GM18502 (cell line): ENCODE measurements around the gene TLCD3A.
"Not testable (repeated sequence)": the region's sequence is repeated elsewhere in the genome, so short reads cannot be mapped to it uniquely, and the experiment has no call there.

Experiments
- ATAC-seq: cut with Tn5 transposase; IDR thresholded peaks from one replicate; pipeline ENCODE4 v1.9.1; 2021; ENCODE audit warnings: mild to moderate bottlenecking; ENCODE audit not compliant: unreplicated experiment, poor library complexity

TLCD3A gene

DNA sequence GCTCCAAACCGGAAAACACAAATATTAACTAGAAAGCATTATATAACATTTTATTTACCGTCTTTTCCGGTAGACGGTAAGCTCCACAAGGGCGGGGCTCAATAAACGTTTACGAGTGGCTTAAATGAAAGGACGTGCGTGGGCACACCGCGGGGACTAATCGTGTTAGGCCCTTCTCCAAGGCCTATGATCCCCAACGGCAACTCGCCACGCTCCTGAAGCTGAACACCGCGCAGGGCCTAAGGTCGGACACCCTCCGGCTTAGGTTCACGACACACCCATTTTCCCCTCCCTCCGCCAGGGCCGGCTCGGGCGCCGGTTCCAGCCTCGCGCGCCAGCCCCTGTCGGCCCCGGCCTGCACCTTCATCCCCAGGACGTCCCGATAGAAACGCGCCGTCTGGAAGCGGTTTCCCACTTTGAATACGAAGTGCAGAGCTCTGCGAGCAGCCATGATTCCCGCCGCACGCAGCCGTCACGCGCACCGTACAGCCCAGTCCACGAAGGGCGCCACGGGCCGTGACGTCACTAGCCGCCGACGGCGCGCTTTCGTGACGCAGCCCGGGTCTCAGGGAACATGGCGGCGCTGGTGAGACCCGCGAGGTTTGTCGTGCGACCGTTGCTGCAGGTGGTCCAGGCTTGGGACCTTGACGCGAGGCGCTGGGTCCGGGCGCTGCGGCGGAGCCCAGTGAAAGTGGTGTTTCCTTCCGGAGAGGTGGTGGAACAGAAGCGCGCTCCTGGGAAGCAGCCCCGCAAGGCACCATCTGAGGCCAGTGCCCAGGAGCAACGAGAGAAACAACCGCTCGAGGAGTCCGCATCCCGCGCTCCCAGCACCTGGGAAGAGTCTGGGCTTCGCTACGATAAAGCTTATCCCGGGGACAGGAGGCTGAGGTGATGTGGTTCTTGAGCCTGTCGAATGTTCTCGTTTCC is 49.7 kb downstream of the TLCD3A start, which contains the start of the genes GLOD4 and MRM3:
TSS of gene GLOD4 (minus strand) at position 476 of the 927 bp plus-strand sequence. CDS start at position 451, 25 bp downstream.
TSS of gene MRM3 (plus strand) at position 549 of the 927 bp plus-strand sequence. CDS start at position 575, 26 bp downstream.
- ATAC-seq, result peak; percentile 85

- no peak for ATAC-seq
These were observed 51.7 kb downstream of the TLCD3A start for GRCh38 chr17:784143-784542.

GRCh38 chr17:785901-786300 is 53.5 kb downstream of the TLCD3A start:
- ATAC-seq, result not testable (repeated sequence)

GRCh38 chr17:787641-788221 is 55.3 kb downstream of the TLCD3A start:
- no peak for ATAC-seq

DNA sequence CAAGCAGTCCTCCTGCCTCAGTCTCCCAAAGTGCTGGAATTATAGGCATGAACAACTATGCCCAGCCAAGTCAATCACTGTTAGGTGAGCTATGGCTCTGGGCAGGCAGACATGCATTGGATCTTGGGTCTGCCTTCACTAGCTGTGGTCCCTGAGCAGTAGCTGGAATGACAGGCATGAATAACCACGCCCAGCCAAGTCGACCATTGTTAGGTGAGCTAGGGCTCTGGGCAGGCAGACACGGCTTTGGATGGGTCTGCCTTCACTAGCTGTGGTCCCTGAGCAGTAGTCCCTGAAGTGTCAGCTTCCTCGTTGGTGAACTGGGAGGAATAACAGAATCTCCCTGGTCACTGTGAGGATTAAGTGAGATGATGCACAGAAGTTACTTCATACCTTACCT is 56.2 kb downstream of the TLCD3A start:
- no peak for ATAC-seq

DNA sequence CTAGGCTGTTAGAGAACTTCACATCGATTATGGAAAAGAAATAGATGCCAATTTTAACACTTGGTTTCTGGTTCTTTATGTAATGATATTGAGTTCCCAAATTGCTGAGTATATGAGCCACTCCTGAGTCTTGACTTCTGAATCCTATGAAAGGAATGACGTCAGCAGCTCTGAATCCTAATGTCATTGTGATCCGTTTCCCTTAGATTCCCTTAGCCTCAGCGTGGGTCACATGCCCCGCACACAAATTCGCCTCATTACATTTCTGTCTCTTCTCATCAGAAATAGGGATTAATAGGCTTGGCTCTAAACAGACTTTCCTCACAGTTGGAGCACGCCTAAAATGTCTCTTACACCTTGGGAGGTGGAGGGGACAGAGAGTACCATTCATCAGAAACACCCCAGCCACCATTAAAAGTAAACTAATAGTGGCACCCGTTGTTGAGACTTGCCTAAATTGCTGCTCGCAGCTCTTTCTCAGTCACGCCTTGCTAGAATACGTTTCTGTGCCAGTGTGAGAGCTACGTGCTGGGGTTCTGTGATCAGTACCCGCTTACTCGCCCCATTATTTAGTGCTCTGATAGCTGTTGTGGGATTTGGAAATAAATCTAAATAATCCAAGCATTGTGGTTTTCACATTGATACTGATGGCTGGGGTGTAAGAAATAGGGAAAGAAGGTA is 56.9 kb downstream of the TLCD3A start:
- ATAC-seq, result no peak

DNA sequence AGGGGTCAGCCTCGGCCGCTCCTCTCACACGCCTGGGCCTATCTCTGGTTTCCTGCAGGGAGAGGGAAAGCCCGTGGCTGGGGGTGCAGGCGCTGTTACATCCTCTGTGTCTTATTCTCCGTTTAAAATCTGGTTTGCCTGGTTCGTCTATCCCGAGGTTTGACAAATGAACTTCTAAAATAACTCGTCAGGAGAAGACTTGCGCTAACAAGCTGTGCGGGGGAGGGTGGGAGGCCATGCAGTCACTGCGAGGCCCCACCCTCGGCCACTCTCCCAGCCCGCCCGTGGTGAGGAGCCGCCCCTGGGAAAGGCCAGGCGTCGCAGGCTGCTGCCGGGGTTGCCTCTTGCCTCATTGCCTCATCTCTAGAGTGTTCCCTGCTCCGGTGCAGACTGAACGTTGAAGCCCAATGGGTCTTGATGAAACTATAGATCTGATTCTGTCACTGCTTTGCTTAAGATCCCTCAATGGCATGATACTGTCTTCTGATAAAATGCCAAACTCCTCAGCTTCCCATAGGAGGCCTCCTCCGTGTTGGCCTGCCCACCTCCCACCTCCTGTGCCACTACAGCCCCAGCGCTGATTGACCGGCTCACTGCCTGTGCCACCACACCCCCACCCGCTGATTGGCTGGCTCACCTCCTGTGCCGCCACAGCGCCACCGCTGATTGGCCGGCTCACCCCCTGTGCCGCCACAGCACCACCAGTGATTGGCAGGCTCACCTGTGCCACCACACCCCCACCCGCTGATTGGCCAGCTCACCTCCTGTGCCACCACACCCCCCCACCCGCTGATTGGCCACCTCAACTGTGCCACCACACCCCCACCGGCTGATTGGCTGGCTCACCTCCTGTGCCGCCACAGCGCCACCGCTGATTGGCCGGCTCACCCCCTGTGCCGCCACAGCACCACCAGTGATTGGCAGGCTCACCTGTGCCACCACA is 57.8 kb downstream of the TLCD3A start:
- not testable (repeated sequence) for ATAC-seq

DNA sequence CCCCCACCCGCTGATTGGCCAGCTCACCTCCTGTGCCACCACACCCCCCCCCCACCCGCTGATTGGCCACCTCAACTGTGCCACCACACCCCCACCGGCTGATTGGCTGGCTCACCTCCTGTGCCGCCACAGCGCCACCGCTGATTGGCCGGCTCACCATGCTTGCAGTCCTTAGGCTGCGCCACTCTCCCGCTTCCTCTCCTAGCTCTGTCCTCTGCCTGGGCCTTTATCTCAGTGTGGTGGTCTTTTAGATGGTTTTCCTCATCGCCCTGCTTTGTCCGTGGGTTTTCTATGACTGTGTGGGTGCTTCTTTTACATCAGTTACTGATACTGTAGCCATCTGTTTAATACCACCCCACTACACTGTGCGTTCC is 58.5 kb downstream of the TLCD3A start:
- not testable (repeated sequence) for ATAC-seq

DNA sequence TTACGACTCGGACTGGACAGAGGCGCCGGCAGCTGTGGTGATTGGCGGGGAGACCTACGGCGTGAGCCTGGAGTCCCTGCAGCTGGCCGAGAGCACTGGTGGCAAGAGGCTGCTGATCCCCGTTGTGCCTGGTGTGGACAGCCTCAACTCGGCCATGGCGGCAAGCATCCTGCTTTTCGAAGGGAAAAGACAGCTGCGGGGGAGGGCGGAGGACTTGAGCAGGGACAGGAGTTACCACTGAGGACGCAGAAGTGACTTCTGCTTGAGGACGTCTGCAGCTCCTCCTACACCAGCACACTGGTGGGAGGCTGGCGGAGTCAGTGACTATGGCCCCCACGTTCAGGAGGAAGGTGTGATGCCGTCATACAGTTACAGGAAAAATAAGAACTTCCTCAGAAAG is 59.4 kb downstream of the TLCD3A start:
- ATAC-seq, result no peak

GRCh38 chr17:792277-792676 is 59.9 kb downstream of the TLCD3A start:
- ATAC-seq, result no peak
